GM19463 (cell line): Measurements from ENCODE around the gene DLG5.

Experiments used
- ATAC-seq: cut with Tn5 transposase; IDR thresholded peaks from one replicate; pipeline ENCODE4 v1.9.1; 2021; ENCODE audit warnings: mild to moderate bottlenecking, moderate library complexity; ENCODE audit not compliant: unreplicated experiment

Gene DLG5

DNA sequence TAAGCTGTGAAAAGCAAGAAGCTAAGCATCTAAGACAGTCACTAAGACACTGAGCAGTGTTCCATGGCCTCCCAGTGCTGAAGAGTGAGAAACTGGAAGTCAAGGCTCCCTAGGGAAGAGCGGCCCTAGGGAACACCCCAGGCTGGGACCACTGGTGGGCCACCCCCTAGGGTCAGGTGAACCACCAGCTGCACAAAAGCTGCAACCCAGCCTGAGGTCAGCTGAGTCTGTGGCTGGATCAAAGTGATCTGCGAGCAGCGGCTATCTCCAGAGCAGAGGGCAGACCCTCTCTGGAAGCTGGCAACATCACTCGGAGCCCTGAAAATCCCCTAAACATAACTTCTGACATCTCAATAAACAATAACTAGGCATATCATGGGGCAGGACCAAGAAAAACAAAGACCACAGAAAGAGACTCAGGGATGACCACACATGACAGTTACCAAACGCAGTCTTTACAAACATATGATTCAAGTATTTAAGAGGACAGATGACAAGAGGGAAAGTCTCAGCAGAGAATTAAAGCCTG, 125.8 kb downstream of the DLG5 start:
- ATAC-seq, result no peak

DNA sequence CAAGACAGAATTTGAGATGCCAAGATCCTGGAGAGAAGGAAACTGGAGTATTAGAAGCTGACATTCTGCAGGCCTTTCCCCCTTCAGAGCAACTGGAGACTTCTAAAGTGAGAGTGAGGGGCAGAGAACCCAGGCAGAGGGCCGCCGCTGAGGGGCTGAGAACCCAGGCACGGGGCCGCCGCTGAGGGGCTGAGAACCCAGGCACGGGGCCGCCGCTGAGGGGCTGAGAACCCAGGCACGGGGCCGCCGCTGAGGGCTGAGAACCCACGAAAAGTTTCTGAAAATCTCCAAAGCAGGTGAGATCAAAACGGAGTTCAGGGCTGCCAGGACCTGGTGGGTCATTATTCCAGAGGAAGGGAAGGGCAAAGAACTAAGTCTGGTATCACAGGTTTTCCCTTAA, 126.2 kb downstream of the DLG5 start:
- ATAC-seq, result no peak

DNA sequence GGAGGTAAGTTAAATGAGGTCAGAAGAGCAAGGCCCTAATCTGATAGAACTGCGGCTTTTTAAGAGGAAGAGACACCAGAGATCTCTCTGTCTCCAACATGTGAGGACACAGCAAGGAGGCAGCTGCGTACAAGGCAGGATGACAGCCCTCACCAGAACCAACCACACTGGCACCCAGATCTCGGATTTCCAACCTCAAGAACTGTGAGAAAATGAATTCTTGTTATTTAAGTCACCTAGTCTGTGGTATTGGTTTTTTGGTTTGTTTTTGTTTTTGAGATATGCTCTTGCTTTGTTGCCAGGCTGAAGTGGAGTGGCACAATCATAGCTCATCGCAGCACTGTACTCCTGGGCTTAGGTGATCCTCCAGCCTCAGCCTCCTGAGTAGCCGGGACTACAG, 127.2 kb downstream of the DLG5 start:
- ATAC-seq, result no peak

DNA sequence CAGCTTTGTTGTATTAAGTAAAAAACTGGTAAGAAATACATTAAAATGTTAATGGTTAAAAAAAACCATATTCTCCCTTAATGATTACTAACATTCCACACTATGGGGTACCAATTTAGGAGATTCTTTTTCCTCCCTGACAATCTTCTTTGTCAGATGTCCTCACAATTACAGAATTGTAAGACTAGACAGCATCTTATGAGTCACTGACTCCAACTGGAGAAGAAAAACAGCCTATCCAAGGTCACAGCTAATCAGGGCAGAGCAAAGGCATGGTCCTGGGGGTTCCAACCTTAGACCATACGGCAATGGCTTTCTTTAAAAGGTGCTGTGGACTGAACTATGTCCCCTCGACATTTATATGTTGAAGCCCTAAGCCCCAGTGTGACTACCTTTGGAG, 127.6 kb downstream of the DLG5 start:
- ATAC-seq, result no peak

DNA sequence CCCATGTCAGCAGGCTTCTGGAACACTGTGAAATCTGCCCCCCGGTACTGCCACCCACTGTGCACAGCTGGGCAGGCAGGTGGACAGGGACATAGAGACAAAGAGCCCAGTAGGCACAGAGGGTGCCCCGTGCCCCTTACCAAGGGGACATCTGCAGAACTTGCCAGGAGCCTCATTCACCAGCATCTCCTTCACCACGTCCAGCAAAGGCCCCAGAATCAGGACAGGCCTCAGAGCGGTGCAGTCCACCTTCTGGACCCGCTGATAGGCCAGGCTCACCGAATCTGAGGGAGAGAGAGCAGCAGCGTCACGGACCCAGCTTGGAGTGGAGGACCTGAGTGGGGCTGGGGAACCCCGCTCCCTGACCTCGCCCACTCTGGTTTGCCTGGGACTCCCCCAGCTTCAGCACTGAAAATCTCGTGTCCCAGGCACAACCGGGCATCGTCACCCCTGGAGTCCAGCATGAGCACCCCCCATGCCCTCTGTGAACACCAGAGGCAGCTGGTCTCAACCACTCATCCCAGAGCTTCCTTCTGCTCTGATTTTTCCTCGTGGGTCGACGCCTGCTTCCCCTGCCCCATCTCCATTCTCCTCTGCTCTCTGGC, 130.1 kb downstream of the DLG5 start:
- ATAC-seq, result no peak

DNA sequence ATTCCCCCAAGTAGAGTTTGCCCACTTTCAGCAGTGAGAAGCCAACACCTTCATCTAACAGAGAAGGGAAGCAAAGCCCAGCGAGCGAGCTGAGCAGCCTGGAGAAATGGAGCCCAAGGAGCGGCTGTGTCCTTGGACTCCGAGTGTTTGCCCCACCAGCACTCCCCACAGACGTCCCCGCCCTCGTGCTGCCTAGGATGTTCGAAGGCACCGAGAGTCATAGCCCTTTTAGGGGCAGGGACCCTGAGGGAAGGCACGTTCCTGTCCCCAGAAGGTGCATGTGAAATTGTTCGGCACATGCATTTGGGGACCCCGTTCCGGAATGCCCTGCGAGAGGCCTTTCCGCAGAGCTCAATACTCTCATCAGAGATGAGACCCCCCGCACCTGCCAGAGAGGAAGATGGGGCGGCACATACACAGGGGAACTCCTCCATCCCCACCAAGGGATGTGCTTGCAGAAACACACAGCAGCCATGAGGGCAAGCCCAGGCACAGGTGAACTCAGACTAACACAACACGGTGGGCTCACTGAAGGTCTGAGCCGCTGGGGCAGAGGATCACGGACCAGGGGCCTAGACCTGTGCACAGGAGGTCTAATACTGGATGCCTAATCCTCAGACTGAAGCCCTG, 131.0 kb downstream of the DLG5 start:
- no peak for ATAC-seq

DNA sequence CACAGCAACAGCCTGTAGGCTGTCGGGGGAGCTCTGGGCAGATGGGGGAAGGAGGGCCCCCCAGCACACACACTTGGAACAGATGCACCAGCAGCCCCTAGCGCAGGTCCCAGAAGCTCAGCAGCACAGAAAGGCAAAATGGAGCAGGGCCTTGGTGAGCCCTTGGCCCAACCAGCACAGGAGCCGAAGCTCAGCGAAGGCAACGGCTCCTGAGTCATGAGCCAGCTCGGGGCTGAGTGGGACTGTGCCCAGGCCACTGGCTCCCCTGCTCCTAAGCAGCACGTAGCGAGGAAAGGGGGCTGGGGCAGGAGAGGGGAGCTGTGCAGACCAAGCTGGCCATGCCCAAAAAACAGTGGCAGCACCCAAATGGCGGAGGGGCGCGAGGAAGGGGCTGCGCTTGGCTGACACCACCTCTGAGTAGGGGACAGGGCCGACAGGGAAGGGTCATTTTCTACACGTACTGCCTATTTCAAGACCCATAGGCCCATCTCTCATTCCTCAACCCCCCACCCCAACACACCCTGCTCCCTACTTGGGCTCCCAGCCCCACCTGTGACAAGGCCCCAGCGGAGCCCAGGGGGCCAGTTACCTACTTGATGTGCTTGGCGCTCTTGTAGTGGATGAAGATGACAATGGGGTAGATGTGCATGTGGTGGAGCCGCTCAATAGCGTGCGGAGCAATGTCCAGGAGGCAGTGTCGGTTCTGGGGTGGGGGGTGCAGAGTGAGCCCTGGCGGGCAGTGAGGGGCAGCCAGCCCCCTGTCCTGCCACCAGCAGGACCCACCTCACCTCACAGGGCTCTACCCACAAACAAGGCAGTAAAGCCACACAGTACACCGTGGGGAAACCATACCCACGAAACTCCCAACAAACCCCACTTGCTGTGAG, 132.1 kb downstream of the DLG5 start:
- no peak for ATAC-seq

DNA sequence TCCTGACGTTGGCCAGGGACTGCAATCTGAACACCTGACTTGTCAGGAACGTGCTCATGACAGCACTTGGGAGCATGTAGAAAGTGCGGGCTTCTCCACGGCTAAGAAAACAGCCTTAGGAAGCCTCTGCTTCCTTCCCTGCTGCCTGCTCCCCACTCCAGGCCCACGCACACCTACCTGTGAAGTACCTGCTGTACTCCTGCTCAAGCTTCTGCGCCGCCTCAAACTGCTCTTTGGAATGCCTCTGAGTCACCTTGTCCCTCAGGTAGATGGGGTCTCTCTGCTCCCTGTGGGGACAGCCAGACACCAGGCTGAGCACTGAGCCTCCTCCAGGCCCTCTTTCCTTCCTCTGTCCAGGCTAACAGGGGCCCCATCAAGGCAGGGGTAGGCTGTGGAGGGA, 132.7 kb downstream of the DLG5 start:
- ATAC-seq, result no peak

DNA sequence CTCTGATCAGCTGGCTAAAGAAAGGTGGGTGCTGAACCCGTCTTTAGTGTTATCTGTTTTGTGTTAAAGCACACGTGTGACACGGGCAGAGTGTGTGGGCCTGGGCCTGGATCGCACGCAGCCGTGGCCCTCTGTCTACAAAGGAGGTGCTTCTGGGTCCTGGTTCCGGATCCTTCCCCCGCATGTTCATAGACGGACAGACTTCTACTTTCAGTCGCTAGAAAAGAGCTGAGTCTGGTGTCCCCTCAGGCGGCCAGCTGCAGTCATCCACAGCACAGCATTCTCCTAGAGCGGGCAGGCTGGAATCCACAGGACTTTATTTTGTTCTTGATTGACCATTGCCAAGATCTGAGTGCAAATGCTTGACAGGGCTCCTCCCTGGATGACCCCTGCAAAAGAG, 134.4 kb downstream of the DLG5 start:
- no peak for ATAC-seq

DNA sequence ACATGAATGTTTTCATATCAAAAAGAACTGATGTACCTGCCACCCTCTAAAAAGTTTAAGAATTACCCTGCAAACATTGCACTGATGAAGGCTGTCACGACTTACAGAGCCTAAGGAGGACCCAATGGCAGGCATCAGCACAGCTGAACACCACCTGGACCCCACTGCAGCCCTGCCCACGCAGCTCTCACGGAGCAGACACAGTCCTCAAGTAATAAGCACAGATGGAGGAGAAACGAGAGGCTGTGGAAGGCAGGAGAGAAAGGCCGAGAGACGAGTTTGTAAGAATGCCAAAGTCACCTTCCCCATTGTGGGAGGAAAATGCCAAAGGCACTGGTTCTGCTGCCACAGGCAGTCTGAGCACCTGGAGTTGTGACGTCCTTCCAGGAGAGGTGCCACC, 135.0 kb downstream of the DLG5 start:
- no peak for ATAC-seq

DNA sequence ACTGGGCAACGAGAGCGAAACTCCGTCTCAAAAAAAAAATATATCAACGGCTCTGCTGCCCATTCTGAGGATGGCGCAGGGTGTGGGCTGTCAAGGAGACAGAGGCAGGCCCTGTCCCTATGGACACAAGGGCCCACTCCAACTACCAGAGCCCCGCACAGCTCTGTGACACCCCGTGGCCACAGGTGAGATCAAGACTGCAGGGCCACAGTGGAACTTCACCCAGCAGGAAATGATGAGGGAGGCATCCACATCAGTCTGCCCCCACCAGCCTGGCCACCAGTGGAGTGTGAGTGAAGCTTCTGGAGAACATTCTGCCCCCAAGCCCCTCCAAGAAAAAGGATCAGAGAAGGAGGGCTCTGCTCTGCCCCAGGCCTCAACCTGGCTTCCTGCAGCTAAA, 136.7 kb downstream of the DLG5 start:
- ATAC-seq, result no peak

DNA sequence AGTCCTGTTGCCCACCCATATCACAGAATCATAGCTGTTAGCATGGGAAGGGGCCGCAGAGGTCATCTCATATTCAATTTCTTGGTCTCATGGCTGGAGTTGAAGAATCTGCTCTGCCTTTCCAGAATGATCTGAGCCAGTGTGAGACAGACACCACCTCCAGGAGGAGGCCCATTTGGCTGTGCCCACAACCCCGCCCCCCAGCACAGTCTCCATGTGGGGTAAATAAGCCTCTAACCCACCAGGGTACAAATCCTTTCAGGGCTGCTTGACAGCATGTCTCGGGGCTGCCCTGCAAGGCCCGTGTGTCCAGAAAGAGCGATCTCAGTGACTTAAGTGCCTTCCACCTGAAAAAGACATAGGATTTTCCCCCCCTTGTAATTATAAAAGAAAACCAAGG, 137.5 kb downstream of the DLG5 start:
- no peak for ATAC-seq

DNA sequence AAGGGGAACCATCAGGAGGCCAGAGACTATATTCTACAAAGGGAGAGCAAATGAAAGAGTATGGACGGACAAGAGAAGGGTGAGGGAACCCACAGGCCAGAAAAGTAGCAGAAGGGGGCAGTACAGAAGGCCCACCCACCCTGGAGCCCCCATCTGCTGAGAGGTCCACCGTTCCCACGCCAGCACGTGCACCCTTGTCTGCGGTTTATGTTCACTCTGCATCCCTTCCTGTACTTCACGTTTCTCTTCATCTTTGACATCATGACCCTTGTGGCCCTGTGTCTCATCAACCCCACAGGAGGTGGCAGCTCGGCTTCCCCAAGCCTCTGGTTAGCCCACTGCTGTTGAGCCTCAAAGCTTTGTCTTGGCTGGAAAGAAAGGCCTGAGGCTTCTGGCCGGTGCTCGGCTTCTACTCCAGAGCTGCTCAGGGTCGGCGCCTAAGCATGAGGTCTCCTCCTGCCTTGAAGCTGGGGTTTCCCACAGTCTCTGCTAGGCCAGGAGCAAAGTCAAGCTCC, 138.0 kb downstream of the DLG5 start:
- no peak for ATAC-seq

DNA sequence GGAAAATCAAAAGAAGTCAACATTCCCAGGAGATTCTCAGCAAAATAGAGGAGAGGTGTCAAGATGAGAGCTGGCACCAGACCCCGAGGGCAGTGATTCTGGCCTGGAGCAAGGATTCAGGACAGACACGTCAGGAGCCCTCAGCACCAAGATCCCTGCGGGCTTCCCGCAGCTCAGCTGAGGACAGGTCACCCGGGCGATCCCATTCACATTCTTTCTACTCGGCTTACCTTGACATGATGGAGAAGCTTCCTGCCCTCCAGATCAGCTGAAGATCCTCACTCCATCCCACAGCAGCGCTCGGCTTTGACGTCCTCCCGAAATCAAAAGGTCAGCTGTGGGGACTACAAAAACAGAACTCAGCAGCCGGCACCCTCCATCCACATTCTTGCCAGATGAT, 139.1 kb downstream of the DLG5 start:
- ATAC-seq, result no peak

DNA sequence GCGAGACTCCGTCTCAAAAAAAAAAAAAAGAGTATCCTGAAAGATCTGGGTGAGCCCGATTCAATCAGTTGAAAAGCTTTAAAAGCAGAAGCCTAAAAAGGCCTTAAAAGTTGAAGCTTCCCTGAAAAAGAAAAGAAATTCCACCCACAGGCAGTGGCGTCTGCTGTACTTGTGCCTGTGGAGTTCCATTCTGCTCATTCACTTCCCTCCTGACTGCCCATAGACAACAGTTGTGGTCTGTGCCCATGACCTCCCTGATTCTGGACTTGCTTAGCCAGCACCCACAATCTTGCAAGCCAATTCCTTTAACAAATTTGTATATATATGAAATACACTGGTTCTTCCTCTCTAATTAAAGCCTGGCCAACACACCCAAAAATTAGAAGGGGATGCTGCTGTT, 141.7 kb downstream of the DLG5 start:
- ATAC-seq, result no peak

DNA sequence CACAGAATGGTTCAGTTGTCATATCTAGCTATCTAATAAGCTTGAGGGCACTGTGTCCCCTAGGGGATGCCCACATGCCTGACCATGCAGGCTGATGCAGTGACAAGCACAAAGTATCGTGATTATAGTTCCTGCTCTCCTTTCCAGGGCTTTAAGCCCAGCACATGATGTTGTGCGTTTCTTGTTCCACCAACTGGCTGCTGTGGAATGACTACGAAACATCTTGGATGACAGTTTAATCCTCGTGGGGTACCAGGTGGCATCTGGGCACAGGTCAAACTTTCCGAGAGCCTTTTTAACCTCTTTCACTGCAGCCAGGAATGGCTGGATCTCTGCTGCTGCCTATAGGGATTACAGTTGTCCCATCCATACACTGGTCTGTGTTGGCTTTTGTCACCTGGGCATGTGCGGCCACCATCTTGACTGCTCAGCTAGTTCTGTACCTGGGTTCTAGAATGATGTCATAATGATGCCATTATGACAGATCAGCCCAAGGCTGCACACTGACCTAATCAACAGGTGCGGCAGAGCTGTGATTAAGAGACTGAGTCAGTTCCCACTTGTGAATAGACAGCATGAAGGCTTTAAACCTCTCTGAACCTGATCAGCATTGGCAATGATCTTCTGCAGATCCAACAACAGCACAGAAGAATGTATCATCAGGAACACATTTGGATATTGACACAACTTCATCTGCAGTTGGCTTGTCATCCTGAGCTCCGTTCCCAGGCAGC, 144.1 kb downstream of the DLG5 start:
- no peak for ATAC-seq

DNA sequence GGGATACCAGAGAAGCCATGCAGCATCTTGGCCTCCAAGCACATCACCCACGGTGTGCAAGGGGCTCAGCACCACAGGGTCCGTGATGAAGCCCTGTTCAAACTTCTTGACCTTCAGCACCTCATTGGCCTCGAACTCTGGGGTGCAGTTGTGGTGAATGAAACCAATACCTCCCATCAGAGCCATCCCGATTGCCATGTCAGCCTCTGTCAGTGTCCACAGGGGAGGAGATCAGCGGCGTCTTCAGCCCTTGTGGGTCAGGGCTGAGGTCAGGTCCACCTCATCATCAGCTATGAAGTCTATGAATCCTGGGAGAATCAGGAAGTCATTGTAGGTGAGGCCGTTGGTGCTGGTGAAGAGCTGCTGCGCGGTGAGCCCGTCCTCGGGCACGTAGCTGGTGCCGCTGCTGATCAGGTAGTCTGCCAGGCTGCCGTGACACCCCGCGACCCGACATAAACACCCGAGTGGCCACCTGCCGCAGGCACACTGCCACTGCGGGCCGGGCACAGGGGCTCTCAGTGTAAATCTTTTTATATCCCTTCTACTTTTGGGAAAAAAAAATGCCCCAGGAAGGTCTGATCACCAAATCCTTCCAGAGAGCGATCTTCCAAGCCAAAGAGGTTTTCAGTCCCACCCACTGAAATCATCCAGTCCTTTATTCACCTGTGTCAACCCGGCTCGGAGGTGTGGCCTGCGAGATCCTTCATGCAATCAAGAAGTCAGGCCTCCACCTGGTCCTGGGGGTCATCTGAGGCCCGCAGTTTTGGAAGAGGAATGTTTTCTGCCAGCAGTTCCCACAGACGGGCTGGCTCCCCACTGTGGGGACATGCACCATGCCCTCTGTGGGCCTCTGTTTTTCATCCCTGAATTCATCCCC, 144.9 kb downstream of the DLG5 start:
- no peak for ATAC-seq

DNA sequence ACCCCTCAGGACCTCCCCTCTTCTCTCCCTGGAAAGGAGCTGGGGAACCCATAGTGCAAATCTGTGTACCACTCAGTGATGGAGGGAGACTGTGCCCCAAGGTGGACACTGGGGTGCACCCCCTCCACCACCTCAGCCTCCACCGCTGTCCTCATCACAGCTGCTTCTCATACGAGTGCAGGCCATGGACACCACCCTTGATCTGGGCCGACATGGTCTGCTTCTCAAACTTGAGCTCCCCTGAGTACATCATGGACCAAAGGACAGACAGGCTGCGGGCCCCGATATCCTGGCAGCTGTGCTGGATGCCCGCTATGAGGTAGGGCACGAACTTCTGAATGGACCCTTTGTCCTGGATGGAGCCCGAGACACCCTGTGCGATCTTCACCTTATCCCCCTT, 146.4 kb downstream of the DLG5 start:
- ATAC-seq, result no peak

DNA sequence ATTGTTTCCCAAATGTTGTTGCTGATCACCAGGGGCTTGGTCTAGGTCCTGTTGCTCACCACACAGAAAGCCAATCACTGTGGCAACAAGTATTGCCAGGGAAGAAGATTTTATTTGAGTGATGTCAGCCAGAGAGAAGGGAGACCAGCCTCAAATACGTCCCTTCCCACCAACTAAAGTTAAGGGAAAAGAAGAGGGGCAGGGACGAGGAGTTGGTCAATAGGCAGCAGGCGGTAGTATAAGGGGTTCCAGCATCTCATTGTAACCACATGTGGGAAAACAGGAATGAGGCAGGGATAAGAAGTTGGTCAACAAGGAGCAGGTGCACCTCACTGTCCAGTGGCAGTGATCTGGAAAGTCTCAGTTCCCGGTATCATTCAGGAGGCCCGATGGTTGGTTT, 150.1 kb downstream of the DLG5 start:
- ATAC-seq, result no peak

DNA sequence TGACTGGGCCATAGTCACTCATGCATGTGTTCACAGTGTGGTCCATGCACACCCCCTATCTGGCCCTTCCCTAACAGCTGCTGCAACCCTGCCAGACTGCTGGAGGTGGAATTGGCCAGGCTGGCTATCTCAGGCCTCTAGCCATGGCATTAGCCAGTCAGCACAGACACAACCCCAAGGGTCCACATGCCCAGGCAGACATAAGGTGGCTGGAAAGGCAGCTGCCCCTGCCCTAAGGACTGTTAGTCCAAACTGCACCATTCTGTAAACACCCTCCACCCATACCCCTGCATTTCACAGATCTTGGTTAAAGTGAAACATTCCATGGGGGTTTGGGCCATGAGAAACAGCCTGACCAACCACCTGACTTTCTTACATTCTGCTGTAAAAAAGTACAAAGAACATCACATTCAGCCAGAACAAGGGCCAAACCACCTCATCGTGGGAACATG, 151.6 kb downstream of the DLG5 start:
- ATAC-seq, result no peak
